PC-9 (cell line): ENCODE measurements around the gene TTC29. TPM values are rescaled to one million over a fixed set of nuclear protein-coding genes. Genes with fewer than 3 reads are reported as not detected.

ENCODE experiments used
- BruUV-seq: library from RNA; stranded (reverse); fragments of 400-500 nt; replicated peaks from 2 replicates; lab custom pipeline; 2021; lab: Mats Ljungman, UMichigan
- CTCF ChIA-PET: fragments of 300-600 bp; sonication (Branson Sonifier 250); formaldehyde crosslinking; loops from one replicate; lab custom pipeline; 2022; ENCODE audit warnings: antibody characterized with exemption; lab: Charles Lee
- POLR2A ChIA-PET: fragments of 300-600 bp; sonication (Branson Sonifier 250); formaldehyde crosslinking; loops from one replicate; lab custom pipeline; 2022; ENCODE audit warnings: antibody characterized with exemption; ENCODE audit not compliant: unreplicated experiment; lab: Charles Lee
- DNase-seq, 2 experiments: peaks; one replicate each; pipeline versions ENCODE4 v3.0.0 to v3.0.0-alpha.2; 2015 to 2022; ENCODE audit warnings: mixed read lengths in 1 of 2
- H2AFZ ChIP-seq: fragments of 200-600 bp; sonication (generic); 2 replicates; pipeline ENCODE4 v1.8.1; 2017; ENCODE audit warnings: antibody characterized with exemption
- H3F3A ChIP-seq: fragments of 200-600 bp; sonication (generic); 2 replicates; pipeline ENCODE4 v1.8.1; 2017; ENCODE audit warnings: antibody characterized with exemption, mild to moderate bottlenecking, low read depth; ENCODE audit not compliant: insufficient read depth
- H3K27ac ChIP-seq: fragments of 200-600 bp; sonication (generic); 2 replicates; pipeline ENCODE4 v1.6.1; 2016; ENCODE audit warnings: mixed run types
- H3K27me3 ChIP-seq: fragments of 200-600 bp; sonication (generic); 2 replicates; pipeline ENCODE4 v1.6.1; 2016; ENCODE audit warnings: low read depth, mixed run types; ENCODE audit not compliant: insufficient read depth
- H3K36me3 ChIP-seq: fragments of 200-600 bp; sonication (generic); 2 replicates; pipeline ENCODE4 v1.6.1; 2016; ENCODE audit warnings: low read depth, mixed run types
- H3K4me1 ChIP-seq: fragments of 200-600 bp; sonication (generic); replicated peaks from 2 replicates; pipeline ENCODE4 v1.6.1; 2016; ENCODE audit warnings: mixed run types; ENCODE audit not compliant: insufficient read depth
- H3K4me2 ChIP-seq: fragments of 200-600 bp; sonication (generic); 2 replicates; pipeline ENCODE4 v1.6.1; 2017; ENCODE audit warnings: mixed run types
- H3K4me3 ChIP-seq: fragments of 200-600 bp; sonication (generic); 2 replicates; pipeline ENCODE4 v1.6.1; 2016; ENCODE audit warnings: mixed run types
- H3K79me2 ChIP-seq: fragments of 200-600 bp; sonication (generic); 2 replicates; pipeline ENCODE4 v1.6.1; 2017; ENCODE audit warnings: low read depth, mixed run types
- H3K9me2 ChIP-seq: fragments of 200-600 bp; sonication (generic); 2 replicates; pipeline ENCODE4 v1.8.1; 2017; ENCODE audit warnings: mild to moderate bottlenecking; ENCODE audit not compliant: insufficient read depth
- H3K9me3 ChIP-seq: fragments of 200-600 bp; sonication (generic); 2 replicates; pipeline ENCODE4 v1.8.1; 2016; ENCODE audit warnings: low read depth; ENCODE audit not compliant: insufficient read depth
- H4K20me1 ChIP-seq: fragments of 200-600 bp; sonication (generic); 2 replicates; pipeline ENCODE4 v1.8.1; 2017; ENCODE audit not compliant: insufficient read depth
- EZH2 ChIP-seq: fragments of 200-600 bp; sonication (generic); IDR thresholded peaks from 2 replicates; pipeline ENCODE4 v1.8.0; 2017; ENCODE audit warnings: antibody characterized with exemption, low read depth
- intact Hi-C: fragments of 100-400 bp; cut with micrococcal nuclease; formaldehyde crosslinking; loops from one replicate; pipeline ENCODE4 v1.10.0; 2022; ENCODE audit not compliant: unreplicated experiment
- total RNA-seq: library from RNA; stranded (reverse); gene quantifications from 2 replicates; pipeline ENCODE4 v1.2.3, GENCODE V29; 2021
- TF ChIP-seq, protein P1 (sequence below): fragments of 200-600 bp; sonication (generic); conservative IDR thresholded peaks from 2 replicates; pipeline ENCODE4 v1.6.1; 2017; ENCODE audit warnings: mixed run types, antibody characterized with exemption, mild to moderate bottlenecking, moderate library complexity

Gene TTC29
- total RNA-seq, 1 experiment from 2014 or later = not detected

DNA sequence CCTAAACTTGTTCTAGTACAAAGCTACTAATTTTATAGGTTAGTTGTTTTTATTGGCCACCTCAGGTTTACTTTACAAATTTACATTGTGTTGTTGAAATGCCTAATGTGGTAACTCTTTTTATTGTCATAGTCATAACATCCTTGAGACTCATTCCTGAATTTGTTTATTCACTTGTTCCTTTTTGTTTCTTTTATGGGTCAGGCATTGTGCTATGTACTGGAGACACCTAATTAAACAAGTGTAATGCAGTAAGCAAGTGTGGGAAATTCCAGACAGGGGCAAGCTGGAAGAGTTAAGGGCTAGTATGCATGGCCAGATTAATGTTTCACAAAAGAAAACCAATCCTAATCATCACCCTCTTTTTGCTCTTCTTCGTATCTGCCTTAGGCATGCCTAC is 30.5 kb upstream of the TTC29 start:
- CTCF ChIA-PET = no interaction called here

DNA sequence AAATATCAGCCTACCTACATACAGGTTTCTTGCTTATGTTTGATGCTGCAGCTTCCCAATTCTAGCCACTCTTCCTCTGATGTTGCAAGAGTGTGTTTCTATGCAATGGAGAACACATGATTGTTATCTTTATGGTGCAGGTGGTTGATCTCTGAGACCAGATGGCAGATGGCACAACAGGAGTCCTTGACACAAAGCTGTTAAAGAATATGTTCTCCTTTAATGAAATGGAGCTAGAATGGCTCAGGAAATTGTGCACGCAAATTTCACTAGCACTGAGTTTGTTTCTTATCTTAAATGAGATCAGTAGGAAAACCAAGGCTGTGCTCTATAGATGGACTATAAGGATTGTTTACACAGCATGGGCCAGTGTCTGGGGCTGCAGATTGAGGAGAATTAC is 29.9 kb upstream of the TTC29 start:
- DNase-seq = no peak
- BruUV-seq = no TSS peak
- H3K27ac ChIP-seq = no peak overlapping the region
- H3F3A ChIP-seq = no peaks in the 10 kb centered on the region
- H2AFZ ChIP-seq = no peak overlapping the region
- H4K20me1 ChIP-seq = no peaks in the 10 kb centered on the region
- H3K4me1 ChIP-seq = no peaks in the 10 kb centered on the region
- ChIA-PET CTCF (no interaction called here), POLR2A (no interaction called here)
- no peaks in the 10 kb centered on the region for H3K9me3 ChIP-seq
- H3K36me3 ChIP-seq = no peaks in the 10 kb centered on the region
- H3K4me3 ChIP-seq = no peak overlapping the region
- no peak for TF ChIP-seq EZH2
- TF ChIP-seq, protein P1, sequence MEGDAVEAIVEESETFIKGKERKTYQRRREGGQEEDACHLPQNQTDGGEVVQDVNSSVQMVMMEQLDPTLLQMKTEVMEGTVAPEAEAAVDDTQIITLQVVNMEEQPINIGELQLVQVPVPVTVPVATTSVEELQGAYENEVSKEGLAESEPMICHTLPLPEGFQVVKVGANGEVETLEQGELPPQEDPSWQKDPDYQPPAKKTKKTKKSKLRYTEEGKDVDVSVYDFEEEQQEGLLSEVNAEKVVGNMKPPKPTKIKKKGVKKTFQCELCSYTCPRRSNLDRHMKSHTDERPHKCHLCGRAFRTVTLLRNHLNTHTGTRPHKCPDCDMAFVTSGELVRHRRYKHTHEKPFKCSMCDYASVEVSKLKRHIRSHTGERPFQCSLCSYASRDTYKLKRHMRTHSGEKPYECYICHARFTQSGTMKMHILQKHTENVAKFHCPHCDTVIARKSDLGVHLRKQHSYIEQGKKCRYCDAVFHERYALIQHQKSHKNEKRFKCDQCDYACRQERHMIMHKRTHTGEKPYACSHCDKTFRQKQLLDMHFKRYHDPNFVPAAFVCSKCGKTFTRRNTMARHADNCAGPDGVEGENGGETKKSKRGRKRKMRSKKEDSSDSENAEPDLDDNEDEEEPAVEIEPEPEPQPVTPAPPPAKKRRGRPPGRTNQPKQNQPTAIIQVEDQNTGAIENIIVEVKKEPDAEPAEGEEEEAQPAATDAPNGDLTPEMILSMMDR = no peak
- H3K79me2 ChIP-seq = no peaks in the 10 kb centered on the region
- no peaks in the 10 kb centered on the region for H3K9me2 ChIP-seq
- no peaks in the 10 kb centered on the region for H3K27me3 ChIP-seq
- no peak overlapping the region for H3K4me2 ChIP-seq
- intact Hi-C loops = no loop called here

More for the DNA sequence above, 30.5 kb upstream of the TTC29 start:
- Histone ChIP-seq H3K4me3 (no peak overlapping the region), H3F3A (no peaks in the 10 kb centered on the region), H2AFZ (no peak overlapping the region), H3K36me3 (no peaks in the 10 kb centered on the region), H3K27ac (no peak overlapping the region), H3K4me2 (no peak overlapping the region), H3K27me3 (no peaks in the 10 kb centered on the region), H3K9me3 (no peaks in the 10 kb centered on the region), H3K79me2 (no peaks in the 10 kb centered on the region), H3K4me1 (no peaks in the 10 kb centered on the region), H3K9me2 (no peaks in the 10 kb centered on the region), H4K20me1 (no peaks in the 10 kb centered on the region)
- no peak for DNase-seq
- POLR2A ChIA-PET = no interaction called here
- intact Hi-C loops = no loop called here
- TF ChIP-seq EZH2 = no peak
- TF ChIP-seq, protein P1 = no peak
- no TSS peak for BruUV-seq

DNA sequence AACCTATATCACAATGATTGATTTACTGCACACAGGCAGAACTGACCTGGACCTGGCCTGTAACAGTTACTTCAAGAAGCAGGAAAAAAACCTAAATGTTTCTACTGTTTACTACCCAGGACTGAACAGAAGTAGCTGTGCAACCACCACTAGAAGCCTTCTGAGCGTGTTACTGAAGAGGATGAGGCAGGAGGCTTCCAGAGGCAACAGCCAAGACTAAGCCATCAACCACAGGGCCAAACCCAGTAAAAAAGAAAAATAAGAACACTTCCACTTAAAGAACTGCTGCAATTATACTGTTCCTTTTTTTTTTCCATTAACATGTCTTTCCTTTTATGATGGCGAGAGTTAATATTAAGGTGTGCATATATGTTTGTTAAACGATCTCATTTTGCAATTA is 29.4 kb upstream of the TTC29 start:
- H3K27ac ChIP-seq = no peak overlapping the region
- no peaks in the 10 kb centered on the region for H3F3A ChIP-seq
- no peaks in the 10 kb centered on the region for H3K27me3 ChIP-seq
- intact Hi-C loops = no loop called here
- ChIA-PET POLR2A (no interaction called here), CTCF (no interaction called here)
- H3K4me3 ChIP-seq = no peak overlapping the region
- H3K9me3 ChIP-seq = no peaks in the 10 kb centered on the region
- H4K20me1 ChIP-seq = no peaks in the 10 kb centered on the region
- no peaks in the 10 kb centered on the region for H3K4me1 ChIP-seq
- BruUV-seq = no TSS peak
- DNase-seq = no peak
- H3K79me2 ChIP-seq = no peaks in the 10 kb centered on the region
- no peaks in the 10 kb centered on the region for H3K9me2 ChIP-seq
- no peak overlapping the region for H2AFZ ChIP-seq
- no peak for TF ChIP-seq EZH2
- TF ChIP-seq, protein P1 = no peak
- no peaks in the 10 kb centered on the region for H3K36me3 ChIP-seq
- no peak overlapping the region for H3K4me2 ChIP-seq
